Fibroblast of pulmonary artery (primary cell): ENCODE measurements around the gene ETV3.

Source experiments
- DNase-seq: peaks from one replicate; pipeline ENCODE4 v3.0.0-alpha.2; 2010; ENCODE audit warnings: low read depth
- H3K4me3 ChIP-seq: replicated peaks from 2 replicates; pipeline ENCODE4 v1.5.1; 2011; ENCODE audit warnings: low read depth, mild to moderate bottlenecking, control low read depth, low read length, moderate library complexity
- TF ChIP-seq, protein P1 (sequence below): IDR thresholded peaks from 2 replicates; pipeline ENCODE4 v1.5.1; 2011; ENCODE audit warnings: mild to moderate bottlenecking, control low read depth, low read length, inconsistent platforms; ENCODE audit errors: missing control alignments

ETV3 gene

DNA sequence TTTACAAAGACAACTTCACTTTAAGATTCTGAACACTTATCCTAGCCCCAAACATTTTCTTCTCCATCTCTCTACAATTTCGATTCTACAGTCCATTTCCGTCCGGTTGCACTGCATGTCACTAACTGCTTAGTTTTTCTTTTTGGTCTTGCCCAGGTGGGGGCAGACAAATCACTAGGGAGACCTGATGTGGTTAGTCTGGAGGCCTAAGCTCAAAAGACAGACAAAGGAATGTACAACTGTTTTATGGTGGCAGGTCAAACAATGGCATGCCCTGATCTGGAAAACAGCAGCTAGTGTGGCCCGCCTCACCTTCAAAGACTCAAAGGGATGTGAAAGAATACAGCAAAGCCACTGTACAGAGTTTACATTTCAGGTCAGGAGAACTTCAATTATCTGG is 3.8 kb downstream of the ETV3 start:
- DNase-seq = no peak
- H3K4me3 ChIP-seq = no peak overlapping the region
- TF ChIP-seq, protein P1, sequence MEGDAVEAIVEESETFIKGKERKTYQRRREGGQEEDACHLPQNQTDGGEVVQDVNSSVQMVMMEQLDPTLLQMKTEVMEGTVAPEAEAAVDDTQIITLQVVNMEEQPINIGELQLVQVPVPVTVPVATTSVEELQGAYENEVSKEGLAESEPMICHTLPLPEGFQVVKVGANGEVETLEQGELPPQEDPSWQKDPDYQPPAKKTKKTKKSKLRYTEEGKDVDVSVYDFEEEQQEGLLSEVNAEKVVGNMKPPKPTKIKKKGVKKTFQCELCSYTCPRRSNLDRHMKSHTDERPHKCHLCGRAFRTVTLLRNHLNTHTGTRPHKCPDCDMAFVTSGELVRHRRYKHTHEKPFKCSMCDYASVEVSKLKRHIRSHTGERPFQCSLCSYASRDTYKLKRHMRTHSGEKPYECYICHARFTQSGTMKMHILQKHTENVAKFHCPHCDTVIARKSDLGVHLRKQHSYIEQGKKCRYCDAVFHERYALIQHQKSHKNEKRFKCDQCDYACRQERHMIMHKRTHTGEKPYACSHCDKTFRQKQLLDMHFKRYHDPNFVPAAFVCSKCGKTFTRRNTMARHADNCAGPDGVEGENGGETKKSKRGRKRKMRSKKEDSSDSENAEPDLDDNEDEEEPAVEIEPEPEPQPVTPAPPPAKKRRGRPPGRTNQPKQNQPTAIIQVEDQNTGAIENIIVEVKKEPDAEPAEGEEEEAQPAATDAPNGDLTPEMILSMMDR = no peak

DNA sequence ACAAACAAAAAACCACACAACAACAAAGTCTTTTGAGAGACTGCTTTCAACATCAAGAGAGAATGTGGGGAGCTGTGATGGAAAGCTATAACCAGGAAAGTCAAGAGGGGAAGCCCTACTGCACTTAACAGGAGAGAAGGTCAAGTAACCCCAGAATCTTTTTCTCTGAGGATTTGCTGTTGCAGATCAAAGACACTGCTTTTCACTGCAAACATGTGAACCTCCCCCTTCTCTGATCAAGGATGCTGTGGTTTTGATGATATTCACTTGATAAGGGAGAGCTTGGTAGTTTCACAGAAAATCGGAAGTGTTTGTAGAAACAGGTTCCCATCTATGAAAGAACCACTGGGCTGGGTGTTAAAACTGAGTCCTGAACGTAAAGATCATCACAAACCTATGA is 4.8 kb downstream of the ETV3 start:
- no peak for DNase-seq
- H3K4me3 ChIP-seq = no peak overlapping the region
- TF ChIP-seq, protein P1 = no peak

DNA sequence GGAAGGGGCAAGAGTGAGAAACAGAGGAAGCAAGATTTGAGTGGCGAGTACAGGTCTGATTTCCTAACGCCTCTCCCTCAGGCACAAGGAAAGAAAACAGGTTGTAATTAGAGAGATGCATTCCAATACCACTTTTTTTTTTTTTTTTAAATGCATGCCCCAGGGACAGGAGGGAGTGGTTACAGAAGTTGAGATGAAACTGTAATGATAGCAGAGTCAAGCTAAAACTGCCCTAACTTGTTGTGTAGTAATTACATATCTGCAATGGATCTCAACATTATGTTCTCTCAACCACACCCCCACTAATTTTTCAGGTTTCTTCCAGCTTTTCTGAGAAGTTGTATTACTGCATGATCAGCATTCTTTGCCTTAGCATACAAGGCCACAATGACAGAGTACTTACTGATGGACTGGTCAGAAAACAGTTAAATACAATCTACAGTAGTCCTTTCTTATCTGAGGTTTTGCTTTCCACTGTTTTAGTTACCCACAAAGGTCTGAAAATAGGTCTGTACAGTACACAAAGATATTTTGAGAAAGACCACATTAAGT is 5.5 kb downstream of the ETV3 start:
- H3K4me3 ChIP-seq = no peak overlapping the region
- TF ChIP-seq, protein P1 = no peak
- DNase-seq = no peak

DNA sequence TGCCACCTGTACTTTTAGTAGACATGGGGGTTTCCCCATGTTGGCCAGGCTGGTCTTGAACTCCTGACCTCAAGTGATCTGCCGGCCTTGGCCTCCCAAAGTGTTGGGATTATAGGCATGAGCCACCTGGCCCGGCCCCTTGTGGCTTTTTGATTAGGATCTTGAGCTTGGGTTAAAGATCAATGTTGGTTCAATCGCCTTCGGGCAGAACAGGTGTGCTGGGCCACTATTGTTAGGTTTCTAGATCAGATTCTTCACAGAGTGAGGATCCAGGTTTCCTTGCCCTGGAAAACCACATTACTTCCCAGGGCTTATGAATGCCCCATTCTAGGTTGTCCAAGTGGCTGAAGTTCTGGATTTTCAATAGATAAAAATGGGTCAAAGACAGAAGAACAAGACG is 6.1 kb downstream of the ETV3 start:
- no peak for DNase-seq
- H3K4me3 ChIP-seq = no peak overlapping the region
- TF ChIP-seq, protein P1 = no peak

DNA sequence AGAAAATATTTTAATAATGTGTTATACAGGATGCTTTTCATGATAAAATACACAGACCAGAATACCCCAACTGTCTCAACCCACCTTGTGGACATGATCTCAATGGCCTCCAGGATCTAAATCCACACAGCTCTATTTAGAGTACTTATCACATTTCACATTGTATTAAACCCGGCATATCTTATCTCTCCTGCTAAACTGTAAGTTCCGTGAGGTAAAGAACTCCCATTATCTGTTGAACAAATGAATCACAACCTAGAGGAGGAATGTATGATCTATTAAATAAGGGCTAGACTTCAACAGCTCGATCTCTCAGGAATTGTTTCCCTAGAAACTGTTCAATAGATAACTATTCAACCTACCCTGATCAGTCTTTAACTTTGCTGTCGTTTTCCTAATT is 6.9 kb downstream of the ETV3 start:
- DNase-seq = no peak
- TF ChIP-seq, protein P1 = no peak
- no peak overlapping the region for H3K4me3 ChIP-seq

DNA sequence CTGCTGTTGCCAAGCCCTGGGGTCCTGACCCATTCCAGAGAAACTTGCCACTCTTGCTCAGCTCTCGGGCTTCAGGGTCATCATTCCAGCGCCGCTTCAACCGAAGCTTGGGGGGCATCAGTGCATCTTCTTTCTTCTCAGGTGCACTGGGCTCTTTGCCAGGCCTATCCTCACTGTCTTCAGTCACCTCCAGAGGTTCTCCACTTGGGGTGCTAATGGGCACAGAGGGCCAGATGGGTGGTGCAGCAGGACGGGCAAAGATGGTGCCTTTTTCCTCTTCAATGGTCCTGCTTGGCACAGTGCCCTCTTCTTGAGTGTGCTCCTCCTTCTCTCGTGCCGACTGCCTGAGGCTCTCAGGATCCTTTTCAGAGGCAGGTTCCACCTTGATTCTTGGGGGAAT is 13.3 kb downstream of the ETV3 start:
- TF ChIP-seq, protein P1 = peak; percentile 4
- no peak overlapping the region for H3K4me3 ChIP-seq
- DNase-seq = no peak

DNA sequence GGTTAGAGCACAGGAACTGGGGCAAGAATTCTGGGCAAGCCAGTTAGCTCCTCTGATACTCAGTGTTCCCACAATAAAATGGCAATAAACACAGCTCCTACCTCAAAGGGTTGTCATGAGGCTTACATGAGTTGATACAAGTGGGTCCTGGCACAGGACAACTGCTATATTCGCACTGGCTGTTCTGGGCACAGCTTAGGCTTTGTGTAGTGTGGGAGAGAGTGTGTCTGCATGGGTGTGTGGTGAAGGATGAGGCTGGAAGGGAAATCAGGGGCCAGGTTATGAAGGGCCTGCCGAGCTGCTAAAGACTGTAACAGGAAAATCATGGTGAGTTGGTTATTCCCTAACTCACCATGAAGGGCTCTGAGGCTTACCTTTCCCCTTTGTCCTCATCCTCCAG is 18.7 kb downstream of the ETV3 start:
- TF ChIP-seq, protein P1 = no peak
- H3K4me3 ChIP-seq = no peak overlapping the region
- no peak for DNase-seq
